ENCODE measurements around the gene CYFIP2.

GRCh38 chr5:157359356-157360055 lies 93.6 kb downstream of the CYFIP2 start:
- TF ChIP-seq EZH2 (IDR thresholded peaks at IDR 0.05; ENCODE audit: insufficient read depth, poor library complexity, severe bottlenecking) (no peak), EZH2phosphoT487 (IDR thresholded peaks at IDR 0.05; ENCODE audit: insufficient read depth, low read depth) (no peak)
